Measurements from ENCODE around the gene PCOLCE2. TPM values are rescaled to one million over a fixed set of nuclear protein-coding genes. Genes with fewer than 3 reads are reported as not detected.
A peak's percentile ranks its signal among the peaks of the same experiment; 100 is the strongest.
"Not testable (repeated sequence)": the region's sequence is repeated elsewhere in the genome, so short reads cannot be mapped to it uniquely, and the experiment has no call there.

The PCOLCE2 gene
- total RNA-seq, 1 donor: 21.4 TPM

- Histone ChIP-seq H3K4me3 (ENCODE audit: insufficient read depth, low read length) (no peak overlapping the region), H3K36me3 (ENCODE audit: insufficient read depth, low read length) (no peaks in the 10 kb centered on the region), H2AFZ (ENCODE audit: low read length) (no peak overlapping the region), H3K9me3 (ENCODE audit: low read depth, low read length) (no peaks in the 10 kb centered on the region), H3K79me2 (ENCODE audit: insufficient read depth, low read length) (no peaks in the 10 kb centered on the region), H3K4me1 (ENCODE audit: insufficient read depth, low read length) (peaks cover 21% of the 10 kb centered on the region), H3K27me3 (ENCODE audit: insufficient read depth, low read length) (no peaks in the 10 kb centered on the region), H3K4me2 (ENCODE audit: insufficient read depth, low read length) (peak overlapping the region; percentile 89), H4K20me1 (ENCODE audit: insufficient read depth, low read length) (no peaks in the 10 kb centered on the region), H3K27ac (ENCODE audit: low read depth, low read length) (peak overlapping the region; percentile 42)
- no peak for TF ChIP-seq CTCF (IDR thresholded peaks at IDR 0.05; ENCODE audit: extremely low read depth, low read depth, low read length)
- peak; percentile 93 for DNase-seq (ENCODE audit: insufficient read length, low spot score, missing footprints)
Measured at GRCh38 chr3:142886940-142887339, 1.9 kb downstream of the PCOLCE2 start.

- H3K4me1 ChIP-seq (ENCODE audit: insufficient read depth, low read length): peaks cover 21% of the 10 kb centered on the region
- no peak overlapping the region for H3K4me3 ChIP-seq (ENCODE audit: insufficient read depth, low read length)
- no peaks in the 10 kb centered on the region for H3K9me3 ChIP-seq (ENCODE audit: low read depth, low read length)
- TF ChIP-seq CTCF (IDR thresholded peaks at IDR 0.05; ENCODE audit: extremely low read depth, low read depth, low read length): no peak
- no peaks in the 10 kb centered on the region for H3K79me2 ChIP-seq (ENCODE audit: insufficient read depth, low read length)
- H3K27ac ChIP-seq (ENCODE audit: low read depth, low read length): no peak overlapping the region
- no peaks in the 10 kb centered on the region for H4K20me1 ChIP-seq (ENCODE audit: insufficient read depth, low read length)
- no peak overlapping the region for H2AFZ ChIP-seq (ENCODE audit: low read length)
- H3K36me3 ChIP-seq (ENCODE audit: insufficient read depth, low read length): no peaks in the 10 kb centered on the region
- H3K4me2 ChIP-seq (ENCODE audit: insufficient read depth, low read length): no peak overlapping the region
- no peaks in the 10 kb centered on the region for H3K27me3 ChIP-seq (ENCODE audit: insufficient read depth, low read length)
- DNase-seq (ENCODE audit: insufficient read length, low spot score, missing footprints): no peak
Measured at GRCh38 chr3:142886021-142886420, 2.9 kb downstream of the PCOLCE2 start.

- Histone ChIP-seq H2AFZ (ENCODE audit: low read length) (no peak overlapping the region), H3K36me3 (ENCODE audit: insufficient read depth, low read length) (no peaks in the 10 kb centered on the region), H3K9me3 (ENCODE audit: low read depth, low read length) (no peaks in the 10 kb centered on the region), H3K27ac (ENCODE audit: low read depth, low read length) (no peak overlapping the region), H4K20me1 (ENCODE audit: insufficient read depth, low read length) (no peaks in the 10 kb centered on the region), H3K79me2 (ENCODE audit: insufficient read depth, low read length) (no peaks in the 10 kb centered on the region), H3K4me3 (ENCODE audit: insufficient read depth, low read length) (no peak overlapping the region), H3K4me2 (ENCODE audit: insufficient read depth, low read length) (no peak overlapping the region), H3K4me1 (ENCODE audit: insufficient read depth, low read length) (peaks cover 21% of the 10 kb centered on the region), H3K27me3 (ENCODE audit: insufficient read depth, low read length) (no peaks in the 10 kb centered on the region)
- TF ChIP-seq CTCF (IDR thresholded peaks at IDR 0.05; ENCODE audit: extremely low read depth, low read depth, low read length): no peak
- DNase-seq (ENCODE audit: insufficient read length, low spot score, missing footprints): no peak
Measured at GRCh38 chr3:142884531-142884930, 4.4 kb downstream of the PCOLCE2 start.

GRCh38 chr3:142883534-142883933 is 5.3 kb downstream of the PCOLCE2 start:
- not testable (repeated sequence) for H3K27me3 ChIP-seq (ENCODE audit: insufficient read depth, low read length); H3K4me3 ChIP-seq (ENCODE audit: insufficient read depth, low read length); H3K27ac ChIP-seq (ENCODE audit: low read depth, low read length); H4K20me1 ChIP-seq (ENCODE audit: insufficient read depth, low read length); H3K9me3 ChIP-seq (ENCODE audit: low read depth, low read length); H3K36me3 ChIP-seq (ENCODE audit: insufficient read depth, low read length); H3K4me2 ChIP-seq (ENCODE audit: insufficient read depth, low read length); DNase-seq (ENCODE audit: insufficient read length, low spot score, missing footprints); H3K79me2 ChIP-seq (ENCODE audit: insufficient read depth, low read length); H2AFZ ChIP-seq (ENCODE audit: low read length)
- peaks cover 20% of the 10 kb centered on the region for H3K4me1 ChIP-seq (ENCODE audit: insufficient read depth, low read length)

Data from osteoblast (primary cell).